ENCODE data around the gene AQP12B.

The AQP12B gene

DNA sequence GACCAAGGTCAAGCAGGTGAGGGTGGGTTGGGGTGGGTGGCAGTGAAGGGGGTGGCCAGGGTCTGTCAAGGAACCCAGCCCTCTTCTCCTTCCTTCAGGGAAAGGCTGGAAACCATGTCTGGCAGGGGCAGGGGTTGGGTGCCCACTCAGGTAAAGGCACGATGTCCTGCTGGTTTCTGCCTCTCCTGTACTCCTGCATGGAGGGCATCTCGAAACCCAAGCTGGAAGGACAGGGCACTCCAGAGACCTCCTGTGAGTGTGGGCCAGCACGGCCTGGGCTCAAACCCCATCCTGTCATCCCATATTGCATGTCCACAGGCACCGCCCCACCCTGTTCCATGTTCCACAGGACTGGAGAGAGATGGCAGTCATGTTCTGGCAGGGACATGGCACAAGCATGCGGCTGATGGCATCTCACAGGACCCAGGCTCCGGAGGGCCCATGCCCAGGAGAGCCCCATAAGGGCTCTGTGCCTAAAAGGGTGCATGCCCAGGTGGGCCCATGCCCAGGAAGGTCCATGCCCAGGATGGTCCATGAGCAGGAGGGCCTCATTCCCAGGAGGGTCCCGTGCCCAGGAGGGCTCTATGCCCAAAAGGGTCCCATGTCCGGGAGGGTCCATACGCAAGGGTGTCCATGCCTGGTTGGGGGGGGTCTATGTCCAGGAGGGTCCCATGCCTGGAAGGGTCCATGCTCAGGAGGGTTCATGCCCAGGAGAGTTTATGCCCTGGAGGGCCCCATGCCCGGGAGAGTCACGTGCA is 51.0 kb downstream of the AQP12B start:
- Histone ChIP-seq H3K36me3 (ENCODE audit: control insufficient read depth, insufficient read depth, low read length) (no peaks in the 10 kb centered on the region), H3K4me3 (replicated peaks; ENCODE audit: low read depth, low read length) (no peak overlapping the region)

GRCh38 chr2:240630771-240631547 is 51.7 kb downstream of the AQP12B start:
- TF ChIP-seq CTCF (IDR thresholded peaks at IDR 0.05; ENCODE audit: insufficient read depth, low read length, poor library complexity, severe bottlenecking): no peak
- DNase-seq (ENCODE audit: extremely low read depth, insufficient read length): no peak

More for the DNA sequence above, 51.0 kb downstream of the AQP12B start:
- DNase-seq (ENCODE audit: extremely low read depth, insufficient read length): no peak
- H3K27me3 ChIP-seq (replicated peaks; ENCODE audit: control insufficient read depth, insufficient read depth, low read length): no peaks in the 10 kb centered on the region
- no peak for TF ChIP-seq CTCF (IDR thresholded peaks at IDR 0.05; ENCODE audit: insufficient read depth, low read length, poor library complexity, severe bottlenecking)

GRCh38 chr2:240629968-240630770 is 52.5 kb downstream of the AQP12B start:
- no peak for DNase-seq (ENCODE audit: extremely low read depth, insufficient read length)
- no peaks in the 10 kb centered on the region for H3K27me3 ChIP-seq (replicated peaks; ENCODE audit: control insufficient read depth, insufficient read depth, low read length)
- H3K36me3 ChIP-seq (ENCODE audit: control insufficient read depth, insufficient read depth, low read length): no peaks in the 10 kb centered on the region
- no peak overlapping the region for H3K4me3 ChIP-seq (replicated peaks; ENCODE audit: low read depth, low read length)
- TF ChIP-seq CTCF (IDR thresholded peaks at IDR 0.05; ENCODE audit: insufficient read depth, low read length, poor library complexity, severe bottlenecking): no peak

More at GRCh38 chr2:240630771-240631547, 51.7 kb downstream of the AQP12B start:
- Histone ChIP-seq H3K36me3 (ENCODE audit: control insufficient read depth, insufficient read depth, low read length) (no peaks in the 10 kb centered on the region), H3K27me3 (replicated peaks; ENCODE audit: control insufficient read depth, insufficient read depth, low read length) (no peaks in the 10 kb centered on the region), H3K4me3 (replicated peaks; ENCODE audit: low read depth, low read length) (no peak overlapping the region)

- TF ChIP-seq CTCF (IDR thresholded peaks at IDR 0.05; ENCODE audit: insufficient read depth, low read length, poor library complexity, severe bottlenecking): no peak
- H3K4me3 ChIP-seq (replicated peaks; ENCODE audit: low read depth, low read length): no peak overlapping the region
- H3K27me3 ChIP-seq (replicated peaks; ENCODE audit: control insufficient read depth, insufficient read depth, low read length): no peaks in the 10 kb centered on the region
- no peak for DNase-seq (ENCODE audit: extremely low read depth, insufficient read length)
- no peaks in the 10 kb centered on the region for H3K36me3 ChIP-seq (ENCODE audit: control insufficient read depth, insufficient read depth, low read length)
These were observed 53.1 kb downstream of the AQP12B start for GRCh38 chr2:240629619-240629967.

GRCh38 chr2:240628808-240629618 is 53.7 kb downstream of the AQP12B start:
- no peak for TF ChIP-seq CTCF (IDR thresholded peaks at IDR 0.05; ENCODE audit: insufficient read depth, low read length, poor library complexity, severe bottlenecking)
- H3K4me3 ChIP-seq (replicated peaks; ENCODE audit: low read depth, low read length): no peak overlapping the region
- H3K36me3 ChIP-seq (ENCODE audit: control insufficient read depth, insufficient read depth, low read length): no peaks in the 10 kb centered on the region
- DNase-seq (ENCODE audit: extremely low read depth, insufficient read length): no peak
- no peaks in the 10 kb centered on the region for H3K27me3 ChIP-seq (replicated peaks; ENCODE audit: control insufficient read depth, insufficient read depth, low read length)

All from GM06990 (cell line).